OCI-LY3 (cell line): ENCODE results near the gene ATP2A3.

Experiments used
- H2AFZ ChIP-seq: fragments of 200-600, 300-600 bp; shearing (Covaris generic); 2 replicates; pipeline ENCODE4 v1.6.0; 2014; ENCODE audit warnings: antibody characterized with exemption, low read depth, low read length
- H3K27ac ChIP-seq: fragments of 200-600, 300-600 bp; sonication (generic); 2 replicates; pipeline ENCODE4 v1.5.1; 2014; ENCODE audit warnings: mild to moderate bottlenecking, low read length, moderate library complexity, mixed read lengths
- H3K27me3 ChIP-seq: fragments of 200-600, 300-600 bp; sonication (generic); 2 replicates; pipeline ENCODE4 v1.6.1; 2014; ENCODE audit warnings: low read depth, low read length, mixed read lengths
- H3K36me3 ChIP-seq: fragments of 200-600, 300-600 bp; sonication (generic); replicated peaks from 2 replicates; pipeline ENCODE3; 2014; ENCODE audit warnings: low read depth, low read length, mixed read lengths
- H3K4me1 ChIP-seq: fragments of 300-600, 200-600 bp; sonication (generic); 2 replicates; pipeline ENCODE4 v1.6.1; 2014; ENCODE audit warnings: low read length, mixed read lengths
- H3K4me2 ChIP-seq: fragments of 200-600, 300-600 bp; sonication (generic); 2 replicates; pipeline ENCODE4 v1.6.1; 2014; ENCODE audit warnings: low read length, mixed read lengths
- H3K4me3 ChIP-seq: fragments of 300-600, 200-600 bp; sonication (generic); 2 replicates; pipeline ENCODE4 v1.5.1; 2014; ENCODE audit warnings: antibody characterized with exemption, mild to moderate bottlenecking, low read length, moderate library complexity
- H3K79me2 ChIP-seq: fragments of 300-600, 200-600 bp; shearing (Covaris generic); 2 replicates; pipeline ENCODE4 v1.6.1; 2014; ENCODE audit warnings: mild to moderate bottlenecking, low read length, mixed read lengths
- H3K9ac ChIP-seq: fragments of 300-600, 200-600 bp; shearing (Covaris generic); 2 replicates; pipeline ENCODE4 v1.6.0; 2014; ENCODE audit warnings: mild to moderate bottlenecking, low read length, moderate library complexity
- H3K9me3 ChIP-seq: fragments of 200-600, 300-600 bp; shearing (Covaris generic); 2 replicates; pipeline ENCODE4 v1.6.1; 2014; ENCODE audit warnings: low read length, mixed read lengths; ENCODE audit not compliant: insufficient read depth
- H4K20me1 ChIP-seq: fragments of 200-600, 300-600 bp; sonication (generic); 2 replicates; pipeline ENCODE4 v1.6.1; 2016; ENCODE audit warnings: low read length, mixed read lengths; ENCODE audit not compliant: insufficient read depth
- EZH2phosphoT487 ChIP-seq: fragments of 200-600 bp; shearing (Covaris generic); IDR thresholded peaks from 2 replicates; pipeline ENCODE4 v1.6.1; 2018; ENCODE audit warnings: antibody characterized with exemption, mixed run types, low read depth
- TF ChIP-seq, protein P1 (sequence below): fragments of 200-600, 300-600 bp; sonication (generic); IDR thresholded peaks from 2 replicates; pipeline ENCODE4 v1.5.1; 2014; ENCODE audit warnings: antibody characterized with exemption, low read length, low read depth

ATP2A3 gene

GRCh38 chr17:3918372-3919122 is 45.7 kb downstream of the ATP2A3 start:
- H3K79me2 ChIP-seq = no peaks in the 10 kb centered on the region
- H3K4me3 ChIP-seq = no peak overlapping the region
- TF ChIP-seq EZH2phosphoT487 = no peak
- TF ChIP-seq, protein P1, sequence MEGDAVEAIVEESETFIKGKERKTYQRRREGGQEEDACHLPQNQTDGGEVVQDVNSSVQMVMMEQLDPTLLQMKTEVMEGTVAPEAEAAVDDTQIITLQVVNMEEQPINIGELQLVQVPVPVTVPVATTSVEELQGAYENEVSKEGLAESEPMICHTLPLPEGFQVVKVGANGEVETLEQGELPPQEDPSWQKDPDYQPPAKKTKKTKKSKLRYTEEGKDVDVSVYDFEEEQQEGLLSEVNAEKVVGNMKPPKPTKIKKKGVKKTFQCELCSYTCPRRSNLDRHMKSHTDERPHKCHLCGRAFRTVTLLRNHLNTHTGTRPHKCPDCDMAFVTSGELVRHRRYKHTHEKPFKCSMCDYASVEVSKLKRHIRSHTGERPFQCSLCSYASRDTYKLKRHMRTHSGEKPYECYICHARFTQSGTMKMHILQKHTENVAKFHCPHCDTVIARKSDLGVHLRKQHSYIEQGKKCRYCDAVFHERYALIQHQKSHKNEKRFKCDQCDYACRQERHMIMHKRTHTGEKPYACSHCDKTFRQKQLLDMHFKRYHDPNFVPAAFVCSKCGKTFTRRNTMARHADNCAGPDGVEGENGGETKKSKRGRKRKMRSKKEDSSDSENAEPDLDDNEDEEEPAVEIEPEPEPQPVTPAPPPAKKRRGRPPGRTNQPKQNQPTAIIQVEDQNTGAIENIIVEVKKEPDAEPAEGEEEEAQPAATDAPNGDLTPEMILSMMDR = no peak
- no peaks in the 10 kb centered on the region for H3K27me3 ChIP-seq
- H3K36me3 ChIP-seq = no peaks in the 10 kb centered on the region
- no peak overlapping the region for H3K9ac ChIP-seq
- H3K9me3 ChIP-seq = no peaks in the 10 kb centered on the region
- peaks cover 30% of the 10 kb centered on the region for H3K4me1 ChIP-seq
- no peak overlapping the region for H2AFZ ChIP-seq
- no peak overlapping the region for H3K27ac ChIP-seq
- H3K4me2 ChIP-seq = no peak overlapping the region
- no peaks in the 10 kb centered on the region for H4K20me1 ChIP-seq

DNA sequence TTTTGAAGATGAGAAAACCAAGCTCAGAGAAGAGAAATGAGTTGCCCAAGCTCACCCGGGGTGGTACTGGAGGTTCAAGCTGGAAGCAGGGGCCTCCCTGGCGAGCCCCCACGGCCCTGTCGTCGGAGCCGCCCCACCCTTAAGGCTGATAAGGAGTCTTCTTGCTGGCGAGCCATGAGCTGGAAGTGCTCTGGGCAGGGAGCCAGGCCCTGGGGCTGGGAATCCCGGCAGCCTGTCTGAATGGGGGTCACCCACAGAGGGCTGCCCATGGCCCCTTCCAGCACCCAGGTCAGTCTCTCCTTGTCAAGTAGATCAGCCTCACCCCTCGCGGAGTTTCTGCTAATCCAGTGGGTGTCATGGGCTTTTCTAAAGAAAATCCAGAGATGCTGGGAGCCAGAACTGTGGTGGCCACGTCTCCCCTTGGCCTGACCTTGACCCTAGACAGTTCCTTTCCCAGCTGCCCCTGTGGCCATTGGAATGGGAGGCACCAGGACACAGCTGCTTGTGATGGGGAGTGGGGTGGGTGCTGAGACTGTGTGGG is 46.8 kb downstream of the ATP2A3 start:
- Histone ChIP-seq H4K20me1 (no peaks in the 10 kb centered on the region), H2AFZ (no peak overlapping the region), H3K9ac (no peak overlapping the region), H3K4me1 (peaks cover 33% of the 10 kb centered on the region), H3K27ac (no peak overlapping the region), H3K36me3 (no peaks in the 10 kb centered on the region), H3K27me3 (no peaks in the 10 kb centered on the region), H3K79me2 (no peaks in the 10 kb centered on the region), H3K4me2 (no peak overlapping the region), H3K4me3 (no peak overlapping the region), H3K9me3 (no peaks in the 10 kb centered on the region)
- TF ChIP-seq EZH2phosphoT487 = no peak
- TF ChIP-seq, protein P1 = no peak

DNA sequence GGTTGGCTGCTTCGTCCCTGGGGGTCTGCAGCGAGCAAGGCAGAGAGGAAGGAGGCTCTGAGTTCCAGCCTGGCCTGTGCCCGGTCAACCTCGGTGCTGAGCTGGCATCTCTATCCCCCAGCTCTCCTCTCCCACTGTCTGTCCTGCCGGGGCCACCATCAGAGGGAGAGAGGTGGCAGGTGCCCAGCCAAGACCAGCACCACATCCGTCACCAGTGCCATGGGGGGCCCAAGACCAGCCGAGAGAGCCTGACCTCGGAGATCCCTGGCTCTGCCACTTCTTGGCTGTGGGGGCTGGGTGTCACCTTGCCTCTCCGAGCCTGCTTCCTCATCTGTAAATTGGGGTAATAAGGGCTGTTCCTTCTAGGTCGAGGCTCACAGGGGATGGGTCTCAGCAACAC is 47.4 kb downstream of the ATP2A3 start:
- H2AFZ ChIP-seq = no peak overlapping the region
- peaks cover 36% of the 10 kb centered on the region for H3K4me1 ChIP-seq
- H3K9me3 ChIP-seq = no peaks in the 10 kb centered on the region
- no peak overlapping the region for H3K27ac ChIP-seq
- H3K4me3 ChIP-seq = no peak overlapping the region
- no peaks in the 10 kb centered on the region for H3K36me3 ChIP-seq
- no peaks in the 10 kb centered on the region for H4K20me1 ChIP-seq
- H3K9ac ChIP-seq = no peak overlapping the region
- H3K79me2 ChIP-seq = no peaks in the 10 kb centered on the region
- no peak for TF ChIP-seq EZH2phosphoT487
- TF ChIP-seq, protein P1 = no peak
- H3K4me2 ChIP-seq = no peak overlapping the region; the same call in 1 of the 2 replicates
- H3K27me3 ChIP-seq = no peaks in the 10 kb centered on the region

DNA sequence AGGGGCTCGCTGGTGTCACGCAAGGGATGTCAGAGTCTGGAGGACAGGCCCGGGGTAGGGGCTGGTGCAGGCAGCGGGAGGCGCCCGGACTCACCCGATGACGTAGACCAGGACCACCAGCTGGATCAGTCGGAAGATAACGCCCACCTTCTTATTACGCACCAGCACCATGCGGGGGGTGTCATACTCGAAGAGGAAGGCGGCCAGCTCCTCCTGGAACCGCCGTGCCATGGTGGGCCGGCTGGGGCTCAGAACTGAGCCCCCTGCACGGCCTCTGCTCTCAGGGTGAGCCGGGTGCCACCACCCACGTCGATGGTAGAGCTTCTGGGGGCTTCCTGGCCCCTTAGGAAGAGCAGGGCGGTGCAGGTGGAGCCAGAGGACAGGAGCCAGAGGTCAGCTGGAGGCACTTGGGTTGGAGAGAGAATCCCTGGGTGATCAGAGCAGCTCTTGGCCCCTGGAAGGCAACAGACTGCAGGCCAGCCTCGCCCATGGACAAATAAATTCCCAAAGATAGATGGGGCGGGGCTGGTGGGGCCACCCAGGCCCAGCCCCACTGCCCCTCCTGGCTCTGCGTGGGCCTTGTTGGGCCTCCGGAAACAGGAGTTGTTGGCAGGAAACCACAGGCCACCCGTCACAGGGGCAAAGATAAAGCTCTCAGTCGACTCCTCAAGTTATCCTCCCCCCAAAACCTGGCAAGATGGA is 48.1 kb downstream of the ATP2A3 start, which contains the start of gene P2RX1:
Gene P2RX1 (minus strand): TSS at position 471 of the 702 bp plus-strand sequence. CDS start 240 bp downstream, at position 231.
- peaks cover 41% of the 10 kb centered on the region for H3K4me1 ChIP-seq
- H3K9ac ChIP-seq = no peak within 1 kb of the TSS
- H3K79me2 ChIP-seq = no peaks in the 10 kb centered on the region
- H3K27me3 ChIP-seq = no peaks in the 10 kb centered on the region
- TF ChIP-seq EZH2phosphoT487 = no peak
- TF ChIP-seq, protein P1 = no peak
- H4K20me1 ChIP-seq = no peaks in the 10 kb centered on the region
- H3K36me3 ChIP-seq = no peaks in the 10 kb centered on the region
- H3K4me2 ChIP-seq = no peak within 1 kb of the TSS; the same call in 1 of the 2 replicates
- no peak within 1 kb of the TSS for H3K27ac ChIP-seq
- no peak within 1 kb of the TSS for H3K4me3 ChIP-seq
- H3K9me3 ChIP-seq = no peaks in the 10 kb centered on the region
- no peak within 1 kb of the TSS for H2AFZ ChIP-seq
